ENCODE measurements around the gene DNM2. TPM values are rescaled to one million over a fixed set of nuclear protein-coding genes. Genes with fewer than 3 reads are reported as not detected.

DNM2 gene
- total RNA-seq, 4 donors from 2014 or later: 353 to 827 (median 464) TPM

DNA sequence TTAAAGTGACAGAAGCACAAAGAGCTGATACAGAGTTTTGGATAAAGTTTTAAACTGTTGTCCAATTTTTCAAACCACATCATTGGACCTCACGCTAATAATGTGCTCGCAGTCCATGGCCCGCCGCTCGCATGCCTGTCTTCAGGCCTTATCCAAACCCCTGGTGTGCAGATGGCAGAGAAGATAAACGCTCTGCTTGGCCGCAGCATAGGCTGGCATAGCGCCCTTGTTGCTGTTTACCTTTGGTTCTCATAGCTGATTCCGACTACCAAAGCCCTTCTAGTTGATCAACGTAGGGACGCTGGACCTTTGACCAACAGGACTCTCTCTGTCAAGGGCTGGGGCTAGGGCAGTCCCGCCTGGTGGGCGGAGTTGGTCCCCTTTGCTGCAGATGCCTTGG, 40.1 kb upstream of the DNM2 start:
- TF ChIP-seq, protein P1, sequence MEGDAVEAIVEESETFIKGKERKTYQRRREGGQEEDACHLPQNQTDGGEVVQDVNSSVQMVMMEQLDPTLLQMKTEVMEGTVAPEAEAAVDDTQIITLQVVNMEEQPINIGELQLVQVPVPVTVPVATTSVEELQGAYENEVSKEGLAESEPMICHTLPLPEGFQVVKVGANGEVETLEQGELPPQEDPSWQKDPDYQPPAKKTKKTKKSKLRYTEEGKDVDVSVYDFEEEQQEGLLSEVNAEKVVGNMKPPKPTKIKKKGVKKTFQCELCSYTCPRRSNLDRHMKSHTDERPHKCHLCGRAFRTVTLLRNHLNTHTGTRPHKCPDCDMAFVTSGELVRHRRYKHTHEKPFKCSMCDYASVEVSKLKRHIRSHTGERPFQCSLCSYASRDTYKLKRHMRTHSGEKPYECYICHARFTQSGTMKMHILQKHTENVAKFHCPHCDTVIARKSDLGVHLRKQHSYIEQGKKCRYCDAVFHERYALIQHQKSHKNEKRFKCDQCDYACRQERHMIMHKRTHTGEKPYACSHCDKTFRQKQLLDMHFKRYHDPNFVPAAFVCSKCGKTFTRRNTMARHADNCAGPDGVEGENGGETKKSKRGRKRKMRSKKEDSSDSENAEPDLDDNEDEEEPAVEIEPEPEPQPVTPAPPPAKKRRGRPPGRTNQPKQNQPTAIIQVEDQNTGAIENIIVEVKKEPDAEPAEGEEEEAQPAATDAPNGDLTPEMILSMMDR (IDR thresholded peaks at IDR 0.05): no peak
- no peak for TF ChIP-seq POLR2A (IDR thresholded peaks at IDR 0.05)
- no peak overlapping the region for H3K4me3 ChIP-seq
- H3K36me3 ChIP-seq: peaks cover 0 to 90% (median 4%) of the 10 kb centered on the region in 3 donors
- no peak overlapping the region for H3K27ac ChIP-seq
- H3K9me3 ChIP-seq: no peaks in the 10 kb centered on the region
- no peaks in the 10 kb centered on the region for H3K27me3 ChIP-seq
- DNase-seq: no peak
- no peaks in the 10 kb centered on the region for H3K4me1 ChIP-seq

DNA sequence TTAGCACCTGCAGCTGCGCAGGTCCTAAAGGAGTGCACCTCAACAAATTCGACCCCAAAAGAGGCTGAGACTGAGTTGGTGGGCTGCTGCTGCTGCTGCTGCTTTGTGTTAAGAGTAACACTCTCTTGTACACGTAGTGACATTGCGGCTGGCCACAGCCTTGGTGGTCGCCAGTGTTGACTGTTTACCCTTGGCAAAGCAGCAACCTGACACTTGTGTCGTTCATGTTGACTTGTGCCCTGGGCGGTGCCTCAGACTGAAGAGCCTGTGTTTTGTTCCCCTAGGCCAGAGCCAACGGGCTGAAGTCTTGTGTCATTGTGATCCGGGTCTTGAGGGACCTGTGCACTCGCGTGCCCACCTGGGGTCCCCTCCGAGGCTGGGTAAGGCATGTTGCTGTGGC, 39.1 kb upstream of the DNM2 start:
- peaks cover 0 to 90% (median 4%) of the 10 kb centered on the region in 3 donors for H3K36me3 ChIP-seq
- no peaks in the 10 kb centered on the region for H3K27me3 ChIP-seq
- DNase-seq: no peak
- no peaks in the 10 kb centered on the region for H3K4me1 ChIP-seq
- no peak overlapping the region for H3K4me3 ChIP-seq
- no peak overlapping the region for H3K27ac ChIP-seq
- TF ChIP-seq POLR2A (IDR thresholded peaks at IDR 0.05): no peak
- TF ChIP-seq, protein P1 (IDR thresholded peaks at IDR 0.05): no peak
- H3K9me3 ChIP-seq: no peaks in the 10 kb centered on the region

DNA sequence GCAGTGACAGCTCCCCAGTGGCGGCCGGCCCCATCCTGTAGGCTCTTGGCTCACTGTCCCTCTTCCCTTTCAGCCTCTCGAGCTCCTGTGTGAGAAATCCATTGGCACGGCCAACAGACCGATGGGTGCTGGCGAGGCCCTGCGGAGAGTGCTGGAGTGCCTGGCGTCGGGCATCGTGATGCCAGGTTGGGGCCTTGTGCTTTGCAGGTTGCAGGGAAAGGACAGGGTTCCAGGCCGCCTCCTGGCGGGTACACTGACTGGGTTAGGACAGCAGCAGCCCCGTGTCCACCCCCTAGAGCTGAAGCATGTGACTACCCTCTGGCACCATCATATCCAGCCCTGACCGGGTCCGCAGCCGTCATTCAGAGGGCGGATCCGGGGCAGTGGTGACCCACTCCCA, 38.1 kb upstream of the DNM2 start:
- Histone ChIP-seq H3K27ac (no peak overlapping the region), H3K4me3 (no peak overlapping the region), H3K9me3 (no peaks in the 10 kb centered on the region), H3K4me1 (no peaks in the 10 kb centered on the region), H3K27me3 (no peaks in the 10 kb centered on the region), H3K36me3 (peaks cover 0 to 94% (median 4%) of the 10 kb centered on the region in 3 donors)
- TF ChIP-seq POLR2A (IDR thresholded peaks at IDR 0.05): no peak
- TF ChIP-seq, protein P1 (IDR thresholded peaks at IDR 0.05): no peak
- no peak for DNase-seq

DNA sequence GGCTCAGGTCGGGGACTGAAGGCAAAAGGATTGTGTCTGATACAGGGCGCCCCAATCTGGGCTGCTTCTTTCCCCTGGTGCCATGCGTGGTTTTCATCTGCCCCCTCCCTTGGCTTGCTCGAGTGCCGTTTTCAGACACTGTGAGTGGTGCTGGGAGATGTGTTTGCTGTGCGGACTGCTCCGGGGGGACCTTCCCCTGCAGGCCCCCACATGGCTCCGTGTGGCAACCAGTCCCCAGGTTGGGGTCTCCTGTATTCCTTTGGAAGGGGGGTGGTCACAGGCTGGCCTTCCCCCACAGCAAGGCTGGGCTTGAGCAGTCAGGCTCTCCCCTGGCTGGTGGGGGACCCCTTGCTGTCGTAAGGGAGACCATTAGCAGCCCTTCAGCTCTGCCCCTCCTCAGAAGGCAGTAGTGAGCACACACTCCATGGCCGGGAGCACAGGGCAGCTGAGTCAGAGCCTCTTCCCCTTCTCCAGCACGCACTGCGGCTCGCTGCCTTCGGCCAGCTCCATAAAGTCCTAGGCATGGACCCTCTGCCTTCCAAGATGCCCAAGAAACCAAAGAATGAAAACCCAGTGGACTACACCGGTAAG, 37.2 kb upstream of the DNM2 start:
- no peak for DNase-seq
- peaks cover 0 to 97% (median 4%) of the 10 kb centered on the region in 3 donors for H3K36me3 ChIP-seq
- TF ChIP-seq, protein P1 (IDR thresholded peaks at IDR 0.05): no peak
- no peak for TF ChIP-seq POLR2A (IDR thresholded peaks at IDR 0.05)
- no peak overlapping the region for H3K27ac ChIP-seq
- H3K27me3 ChIP-seq: no peaks in the 10 kb centered on the region
- H3K4me3 ChIP-seq: no peak overlapping the region
- H3K9me3 ChIP-seq: no peaks in the 10 kb centered on the region
- H3K4me1 ChIP-seq: no peaks in the 10 kb centered on the region

DNA sequence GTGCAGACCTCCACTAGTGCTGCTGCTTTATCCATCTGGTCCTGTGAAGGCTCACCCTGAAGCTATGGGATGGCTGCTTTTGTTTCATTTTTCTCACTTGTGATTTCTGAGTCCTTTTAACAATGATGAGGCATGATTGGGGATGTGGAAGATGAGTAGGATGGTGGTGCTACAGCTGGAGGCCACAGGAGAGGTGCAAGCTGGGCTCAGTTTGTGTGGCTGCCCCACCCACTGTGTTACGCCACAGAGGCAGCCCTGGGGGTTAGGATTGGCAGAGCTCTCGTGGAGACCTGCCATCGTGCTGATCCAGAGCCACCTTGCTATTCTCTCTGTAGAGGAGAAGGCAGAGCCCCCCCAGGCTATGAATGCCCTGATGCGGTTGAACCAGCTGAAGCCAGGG, 36.2 kb upstream of the DNM2 start:
- H3K27ac ChIP-seq: no peak overlapping the region
- H3K4me1 ChIP-seq: no peaks in the 10 kb centered on the region
- DNase-seq: no peak
- peaks cover 0 to 100% (median 4%) of the 10 kb centered on the region in 3 donors for H3K36me3 ChIP-seq
- TF ChIP-seq, protein P1 (IDR thresholded peaks at IDR 0.05): no peak
- TF ChIP-seq POLR2A (IDR thresholded peaks at IDR 0.05): no peak
- no peak overlapping the region for H3K4me3 ChIP-seq
- no peaks in the 10 kb centered on the region for H3K9me3 ChIP-seq
- no peaks in the 10 kb centered on the region for H3K27me3 ChIP-seq

Measured in Peyer's patch (tissue), 4 donors.